Measurements from ENCODE around the gene HDAC7. TPM values are rescaled to one million over a fixed set of nuclear protein-coding genes. Genes with fewer than 3 reads are reported as not detected.

Gene HDAC7
- total RNA-seq, 1 donor from 2014 or later: 120 TPM

GRCh38 chr12:47823422-47824086 lies 3.9 kb upstream of the HDAC7 start:
- H3K36me3 Mint-ChIP-seq (ENCODE audit: unreplicated experiment): no peaks in the 10 kb centered on the region
- H3K4me1 Mint-ChIP-seq (ENCODE audit: unreplicated experiment): peaks cover 65% of the 10 kb centered on the region
- DNase-seq (ENCODE audit: extremely low spot score, unreplicated experiment): no peak
- H3K9me3 Mint-ChIP-seq (ENCODE audit: unreplicated experiment): no peaks in the 10 kb centered on the region
- H3K27ac Mint-ChIP-seq (ENCODE audit: unreplicated experiment): no peak overlapping the region
- no peak overlapping the region for H3K4me3 Mint-ChIP-seq (ENCODE audit: unreplicated experiment)
- no peaks in the 10 kb centered on the region for H3K27me3 Mint-ChIP-seq (ENCODE audit: unreplicated experiment)
- no peak for TF ChIP-seq CTCF (IDR thresholded peaks at IDR 0.05)

- H3K4me1 Mint-ChIP-seq (ENCODE audit: unreplicated experiment): peaks cover 65% of the 10 kb centered on the region
- peak overlapping the region; percentile 98 for H3K27ac Mint-ChIP-seq (ENCODE audit: unreplicated experiment)
- DNase-seq (ENCODE audit: extremely low spot score, unreplicated experiment): no peak
- H3K4me3 Mint-ChIP-seq (ENCODE audit: unreplicated experiment): no peak overlapping the region
- H3K27me3 Mint-ChIP-seq (ENCODE audit: unreplicated experiment): no peaks in the 10 kb centered on the region
- H3K9me3 Mint-ChIP-seq (ENCODE audit: unreplicated experiment): no peaks in the 10 kb centered on the region
- no peak for TF ChIP-seq CTCF (IDR thresholded peaks at IDR 0.05)
- H3K36me3 Mint-ChIP-seq (ENCODE audit: unreplicated experiment): no peaks in the 10 kb centered on the region
These were observed 3.2 kb upstream of the HDAC7 start for GRCh38 chr12:47822863-47823262.

- Mint-ChIP-seq H3K27me3 (ENCODE audit: unreplicated experiment) (no peaks in the 10 kb centered on the region), H3K27ac (ENCODE audit: unreplicated experiment) (peak overlapping the region; percentile 98), H3K36me3 (ENCODE audit: unreplicated experiment) (no peaks in the 10 kb centered on the region), H3K9me3 (ENCODE audit: unreplicated experiment) (no peaks in the 10 kb centered on the region), H3K4me3 (ENCODE audit: unreplicated experiment) (no peak overlapping the region), H3K4me1 (ENCODE audit: unreplicated experiment) (peaks cover 68% of the 10 kb centered on the region)
- TF ChIP-seq CTCF (IDR thresholded peaks at IDR 0.05): no peak
- no peak for DNase-seq (ENCODE audit: extremely low spot score, unreplicated experiment)
These were observed 2.7 kb upstream of the HDAC7 start for GRCh38 chr12:47822401-47822800.

- Mint-ChIP-seq H3K4me3 (ENCODE audit: unreplicated experiment) (peak overlapping the region; percentile 95), H3K9me3 (ENCODE audit: unreplicated experiment) (no peaks in the 10 kb centered on the region), H3K27ac (ENCODE audit: unreplicated experiment) (peak overlapping the region; percentile 98), H3K4me1 (ENCODE audit: unreplicated experiment) (peaks cover 71% of the 10 kb centered on the region), H3K27me3 (ENCODE audit: unreplicated experiment) (no peaks in the 10 kb centered on the region), H3K36me3 (ENCODE audit: unreplicated experiment) (no peaks in the 10 kb centered on the region)
- no peak for DNase-seq (ENCODE audit: extremely low spot score, unreplicated experiment)
- no peak for TF ChIP-seq CTCF (IDR thresholded peaks at IDR 0.05)
These were observed 1.6 kb upstream of the HDAC7 start for GRCh38 chr12:47821346-47821706.

- Mint-ChIP-seq H3K36me3 (ENCODE audit: unreplicated experiment) (no peaks in the 10 kb centered on the region), H3K4me3 (ENCODE audit: unreplicated experiment) (peak overlapping the region; percentile 95), H3K27me3 (ENCODE audit: unreplicated experiment) (no peaks in the 10 kb centered on the region), H3K4me1 (ENCODE audit: unreplicated experiment) (peaks cover 73% of the 10 kb centered on the region), H3K27ac (ENCODE audit: unreplicated experiment) (peak overlapping the region; percentile 98), H3K9me3 (ENCODE audit: unreplicated experiment) (no peaks in the 10 kb centered on the region)
- peak; percentile 93 for DNase-seq (ENCODE audit: extremely low spot score, unreplicated experiment)
- TF ChIP-seq CTCF (IDR thresholded peaks at IDR 0.05): no peak
These were observed 1.1 kb upstream of the HDAC7 start for GRCh38 chr12:47820631-47821345.
